ENCODE results near the gene SMARCA2.

Gene SMARCA2

DNA sequence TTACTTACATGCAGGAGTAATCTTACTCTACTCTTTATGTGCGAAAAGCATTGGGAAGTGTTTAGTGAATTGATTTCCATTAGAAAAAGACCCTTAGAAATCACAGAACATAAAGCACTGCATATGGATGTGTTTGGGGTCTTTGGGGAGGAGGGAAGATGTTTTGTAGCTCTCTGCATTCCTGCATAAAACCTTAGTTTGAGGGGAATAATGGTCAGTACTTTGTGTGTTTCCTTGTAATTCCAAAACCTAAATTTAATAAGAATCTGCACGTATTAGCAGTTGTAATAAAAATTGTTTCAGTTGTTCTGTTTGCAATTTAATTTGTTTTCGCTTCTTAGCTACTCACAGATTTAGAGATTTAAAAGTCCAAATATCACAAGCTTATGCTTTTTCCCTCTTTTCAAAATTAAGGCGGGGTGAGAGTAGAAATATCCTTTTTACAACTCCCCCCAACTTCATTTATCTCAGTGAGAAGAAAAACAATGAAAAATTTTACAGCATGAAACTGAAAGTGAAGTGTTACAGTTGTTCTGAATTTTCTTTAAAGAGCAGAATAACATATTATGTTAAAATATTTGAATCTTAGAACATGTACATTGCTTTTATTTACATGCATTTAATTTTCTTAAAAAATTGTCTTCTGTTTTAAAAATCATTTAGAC, 143.8 kb downstream of the SMARCA2 start:
- TF ChIP-seq, protein P1, sequence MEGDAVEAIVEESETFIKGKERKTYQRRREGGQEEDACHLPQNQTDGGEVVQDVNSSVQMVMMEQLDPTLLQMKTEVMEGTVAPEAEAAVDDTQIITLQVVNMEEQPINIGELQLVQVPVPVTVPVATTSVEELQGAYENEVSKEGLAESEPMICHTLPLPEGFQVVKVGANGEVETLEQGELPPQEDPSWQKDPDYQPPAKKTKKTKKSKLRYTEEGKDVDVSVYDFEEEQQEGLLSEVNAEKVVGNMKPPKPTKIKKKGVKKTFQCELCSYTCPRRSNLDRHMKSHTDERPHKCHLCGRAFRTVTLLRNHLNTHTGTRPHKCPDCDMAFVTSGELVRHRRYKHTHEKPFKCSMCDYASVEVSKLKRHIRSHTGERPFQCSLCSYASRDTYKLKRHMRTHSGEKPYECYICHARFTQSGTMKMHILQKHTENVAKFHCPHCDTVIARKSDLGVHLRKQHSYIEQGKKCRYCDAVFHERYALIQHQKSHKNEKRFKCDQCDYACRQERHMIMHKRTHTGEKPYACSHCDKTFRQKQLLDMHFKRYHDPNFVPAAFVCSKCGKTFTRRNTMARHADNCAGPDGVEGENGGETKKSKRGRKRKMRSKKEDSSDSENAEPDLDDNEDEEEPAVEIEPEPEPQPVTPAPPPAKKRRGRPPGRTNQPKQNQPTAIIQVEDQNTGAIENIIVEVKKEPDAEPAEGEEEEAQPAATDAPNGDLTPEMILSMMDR (IDR thresholded peaks at IDR 0.05; ENCODE audit: low read depth, low read length): no peak

GRCh38 chr9:2159521-2160454, 144.6 kb downstream of the SMARCA2 start:
- DNase-seq (ENCODE audit: extremely low read depth, low read depth): no peak
- TF ChIP-seq, protein P1 (IDR thresholded peaks at IDR 0.05; ENCODE audit: low read depth, low read length): no peak

More for the DNA sequence above, 143.8 kb downstream of the SMARCA2 start:
- no peak for DNase-seq (ENCODE audit: extremely low read depth, low read depth)

DNA sequence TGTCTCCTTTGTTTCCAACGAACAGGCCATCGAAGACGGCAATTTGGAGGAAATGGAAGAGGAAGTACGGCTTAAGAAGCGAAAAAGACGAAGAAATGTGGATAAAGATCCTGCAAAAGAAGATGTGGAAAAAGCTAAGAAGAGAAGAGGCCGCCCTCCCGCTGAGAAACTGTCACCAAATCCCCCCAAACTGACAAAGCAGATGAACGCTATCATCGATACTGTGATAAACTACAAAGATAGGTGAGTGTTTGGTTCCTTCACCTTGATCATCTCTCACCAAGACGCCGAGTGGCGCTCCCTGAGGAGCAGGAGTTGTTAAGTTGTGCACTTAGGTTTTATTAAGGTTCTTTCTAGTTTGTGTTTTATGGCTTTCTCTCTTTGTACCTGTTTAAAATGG, 146.5 kb downstream of the SMARCA2 start:
- TF ChIP-seq, protein P1 (IDR thresholded peaks at IDR 0.05; ENCODE audit: low read depth, low read length): no peak
- no peak for DNase-seq (ENCODE audit: extremely low read depth, low read depth)

- TF ChIP-seq, protein P1 (IDR thresholded peaks at IDR 0.05; ENCODE audit: low read depth, low read length): no peak
- no peak for DNase-seq (ENCODE audit: extremely low read depth, low read depth)
Observed at GRCh38 chr9:2163231-2163885, 148.2 kb downstream of the SMARCA2 start.

GRCh38 chr9:2164268-2164667, 149.1 kb downstream of the SMARCA2 start:
- no peak for DNase-seq (ENCODE audit: extremely low read depth, low read depth)
- TF ChIP-seq, protein P1 (IDR thresholded peaks at IDR 0.05; ENCODE audit: low read depth, low read length): no peak

DNA sequence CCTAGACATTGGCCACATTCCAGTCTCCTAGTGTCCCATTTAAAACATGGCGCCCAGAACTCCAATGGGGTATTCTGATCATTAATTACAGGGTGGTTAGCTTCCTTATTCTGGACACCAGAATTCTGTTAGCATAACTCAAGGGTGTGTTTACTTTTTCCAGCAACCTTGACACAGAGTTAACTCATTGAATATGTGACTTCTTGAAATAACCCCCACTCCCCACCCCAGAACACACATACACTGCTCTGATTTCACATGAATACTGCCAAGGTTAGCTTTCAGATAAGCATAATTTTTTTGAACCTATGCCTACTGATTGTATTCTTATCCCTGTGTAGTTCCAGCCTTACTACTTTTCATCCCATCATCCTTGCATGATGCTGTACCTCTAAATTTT, 151.1 kb downstream of the SMARCA2 start:
- no peak for DNase-seq (ENCODE audit: extremely low read depth, low read depth)
- TF ChIP-seq, protein P1 (IDR thresholded peaks at IDR 0.05; ENCODE audit: low read depth, low read length): no peak
